GM19467 (cell line): ENCODE measurements around the gene PLXNA4.
"Not testable (repeated sequence)": the region's sequence is repeated elsewhere in the genome, so short reads cannot be mapped to it uniquely, and the experiment has no call there.

ENCODE experiments used
- ATAC-seq: cut with Tn5 transposase; IDR thresholded peaks from one replicate; pipeline ENCODE4 v1.9.1; 2021; ENCODE audit warnings: mild to moderate bottlenecking, moderate library complexity; ENCODE audit not compliant: unreplicated experiment

PLXNA4 gene

DNA sequence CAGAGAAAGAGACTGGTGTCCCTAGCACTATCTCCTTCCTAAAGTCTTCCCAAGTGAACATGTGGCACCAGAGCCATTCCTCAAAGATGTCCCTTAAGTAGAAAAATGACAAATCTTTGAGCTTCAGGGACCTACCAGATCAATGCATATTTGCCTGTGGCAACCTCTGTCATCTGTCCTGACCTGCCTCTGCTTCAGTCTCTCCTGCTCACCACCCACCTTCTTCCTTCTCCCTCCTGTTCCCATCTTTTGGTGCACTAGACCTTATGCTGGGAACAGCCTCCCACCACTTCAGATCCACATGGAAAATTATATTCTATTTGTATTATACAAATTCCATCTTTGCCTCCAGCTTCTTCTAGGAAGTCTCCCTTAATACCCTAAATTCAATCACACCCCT, 386.4 kb downstream of the PLXNA4 start:
- ATAC-seq: no peak

DNA sequence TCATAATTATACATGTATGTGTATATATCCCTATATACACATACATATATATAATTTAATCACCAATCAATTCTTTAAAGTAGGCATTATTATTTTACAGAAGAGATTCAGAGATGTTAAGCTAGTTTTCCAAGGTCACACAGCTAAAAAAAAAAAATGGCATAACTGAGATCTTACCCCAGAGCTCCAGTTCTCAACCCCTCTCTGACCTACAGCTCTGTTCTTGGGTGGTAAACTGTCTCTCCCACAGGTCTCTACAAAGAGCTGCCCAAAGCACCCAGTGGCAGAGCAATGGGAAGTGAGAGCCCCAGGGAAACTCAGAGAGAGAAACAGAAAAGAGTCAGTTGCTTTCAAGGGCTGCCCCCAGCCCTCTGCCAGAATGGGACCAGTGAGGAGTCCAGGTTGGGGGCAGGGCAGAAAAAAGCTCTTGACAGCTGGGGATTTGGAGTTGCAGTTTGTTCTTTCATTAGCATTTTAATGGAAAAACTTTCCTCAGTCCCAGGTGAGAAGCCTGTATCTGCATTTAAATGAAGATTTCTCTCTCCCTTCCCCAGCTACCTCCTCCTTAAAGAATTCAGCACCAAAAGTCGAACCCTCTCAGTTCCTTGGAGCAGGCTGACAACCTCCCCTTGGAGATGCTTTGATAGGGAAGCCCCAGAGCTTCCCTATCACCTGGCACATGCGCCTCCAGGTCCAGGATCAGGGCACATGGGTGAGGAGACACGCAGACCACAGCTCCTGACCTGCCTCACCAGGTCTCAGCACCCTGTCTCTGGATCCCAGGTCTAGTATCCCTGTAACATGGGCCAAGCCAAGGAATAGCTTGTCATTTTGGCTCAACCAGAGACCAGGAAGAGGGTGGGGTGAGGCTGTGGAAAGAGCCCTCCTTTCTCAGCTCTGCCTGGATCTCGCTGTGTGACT, 388.1 kb downstream of the PLXNA4 start:
- ATAC-seq: no peak

DNA sequence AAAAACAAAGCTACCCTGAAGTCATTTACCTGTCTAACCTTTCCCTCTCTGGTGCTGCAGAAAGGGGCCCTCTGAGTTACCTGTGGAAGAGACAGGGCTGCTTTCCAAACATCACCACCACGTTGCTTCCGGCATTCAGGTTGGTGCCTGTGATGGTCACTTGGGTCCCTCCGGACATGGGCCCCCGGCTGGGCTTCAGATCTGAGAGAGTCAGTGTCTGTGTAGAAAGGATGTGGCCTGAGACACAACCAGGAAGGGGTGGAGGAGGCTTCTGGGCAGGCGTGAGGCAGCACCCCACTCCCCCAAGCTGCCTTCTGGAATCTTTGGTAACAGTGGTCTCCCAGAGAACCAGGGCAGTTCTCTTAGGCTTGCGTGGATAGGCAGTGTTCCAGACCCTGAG, 388.9 kb downstream of the PLXNA4 start:
- no peak for ATAC-seq

DNA sequence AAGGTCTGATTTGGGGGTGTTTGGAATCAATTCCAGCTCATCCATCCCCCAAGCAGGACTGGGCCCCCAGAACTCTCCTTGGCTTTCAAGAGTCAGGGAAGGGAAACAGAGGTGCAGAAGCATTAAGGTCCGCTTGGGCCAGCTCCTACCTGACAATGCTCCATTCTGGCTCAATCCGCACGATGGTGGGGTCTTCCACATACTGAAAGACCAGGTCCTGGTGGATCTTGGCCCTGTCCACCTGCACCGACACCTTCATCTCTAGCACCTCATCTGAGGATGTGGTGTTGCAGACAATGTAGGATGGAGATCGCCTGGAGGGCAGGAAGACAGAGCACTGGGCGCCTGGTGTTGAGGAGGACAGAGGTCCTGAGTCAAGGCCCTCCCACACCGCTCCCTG, 391.1 kb downstream of the PLXNA4 start:
- no peak for ATAC-seq

DNA sequence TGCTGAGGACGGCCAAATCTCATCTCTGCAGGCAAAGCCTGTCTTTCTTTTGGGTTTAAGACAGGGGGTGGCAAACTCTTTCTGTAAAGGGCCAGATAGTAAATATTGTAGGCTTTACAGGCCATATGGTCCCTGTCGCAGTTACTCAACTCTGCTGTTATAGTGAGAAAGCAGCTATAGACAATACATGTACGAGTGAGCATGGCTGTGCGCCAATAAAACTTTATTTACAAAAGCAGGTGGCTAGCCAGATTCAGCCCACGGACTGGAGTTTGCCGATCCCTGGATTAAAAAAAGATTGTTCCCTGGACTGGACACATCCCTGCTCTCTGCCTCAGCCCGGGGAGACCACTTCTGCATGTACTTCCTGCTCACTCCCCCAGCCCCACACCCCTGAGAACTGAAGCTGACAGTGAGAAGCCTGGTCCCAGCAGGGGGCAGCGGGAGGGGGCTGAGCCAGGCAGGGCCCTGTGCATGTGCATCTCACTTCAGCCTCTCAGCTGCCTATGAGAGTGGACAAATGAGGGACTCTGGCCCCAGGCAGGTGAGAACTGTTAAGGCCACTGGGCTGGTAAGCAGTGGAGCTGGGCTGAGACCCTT, 392.4 kb downstream of the PLXNA4 start:
- no peak for ATAC-seq

DNA sequence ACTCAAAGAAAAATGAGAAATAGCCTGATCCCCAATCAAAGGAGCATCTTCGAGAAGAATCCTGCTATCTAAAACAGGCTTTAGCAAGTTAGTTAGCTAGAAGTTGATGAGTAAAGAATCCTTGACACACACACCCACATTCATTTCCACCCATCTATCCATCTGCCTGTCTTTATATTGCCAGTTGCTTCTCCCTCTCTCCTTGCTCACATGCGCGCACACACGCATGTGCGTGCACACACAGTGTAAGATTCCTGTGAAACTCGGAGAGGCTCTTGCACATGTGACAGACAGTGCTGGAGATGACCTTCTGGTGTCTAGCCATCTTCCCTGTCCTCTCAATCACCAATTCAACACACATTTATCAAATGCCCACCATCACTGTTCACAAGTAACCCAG, 393.3 kb downstream of the PLXNA4 start:
- no peak for ATAC-seq

DNA sequence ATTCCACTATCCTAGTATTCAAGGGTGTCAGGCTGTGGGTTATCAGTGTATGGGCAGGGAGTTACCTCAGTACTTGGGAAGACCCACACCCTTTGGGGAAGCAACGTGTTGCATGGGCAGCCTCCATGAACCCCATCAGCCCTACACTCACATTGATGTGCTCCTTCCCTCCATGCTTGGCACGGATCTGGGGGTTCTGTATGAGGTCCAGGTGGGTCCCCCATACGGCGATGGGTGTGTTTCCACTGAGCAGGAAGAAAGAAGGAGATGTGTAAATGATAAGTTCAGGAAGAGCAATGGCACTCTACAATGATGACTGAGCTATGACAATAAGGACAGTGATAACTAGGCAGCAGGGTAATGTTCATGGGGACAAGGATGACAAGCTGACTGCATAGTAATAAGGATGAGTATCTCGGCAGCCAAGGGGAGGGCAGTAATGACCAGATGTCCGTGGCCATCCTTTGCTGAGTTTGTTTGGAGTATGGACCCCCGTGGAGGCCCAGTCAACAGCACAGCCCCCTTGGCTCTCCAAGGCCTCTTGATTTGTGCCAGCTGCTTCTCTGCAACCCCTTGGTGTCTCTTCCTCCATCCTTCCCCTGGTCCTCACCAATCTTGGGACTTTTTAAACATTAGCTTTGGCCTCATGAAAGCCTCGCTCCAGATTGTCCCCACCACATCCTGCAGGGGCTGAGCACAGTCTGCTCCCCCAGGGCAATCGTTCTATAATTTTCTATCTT, 394.2 kb downstream of the PLXNA4 start:
- no peak for ATAC-seq

DNA sequence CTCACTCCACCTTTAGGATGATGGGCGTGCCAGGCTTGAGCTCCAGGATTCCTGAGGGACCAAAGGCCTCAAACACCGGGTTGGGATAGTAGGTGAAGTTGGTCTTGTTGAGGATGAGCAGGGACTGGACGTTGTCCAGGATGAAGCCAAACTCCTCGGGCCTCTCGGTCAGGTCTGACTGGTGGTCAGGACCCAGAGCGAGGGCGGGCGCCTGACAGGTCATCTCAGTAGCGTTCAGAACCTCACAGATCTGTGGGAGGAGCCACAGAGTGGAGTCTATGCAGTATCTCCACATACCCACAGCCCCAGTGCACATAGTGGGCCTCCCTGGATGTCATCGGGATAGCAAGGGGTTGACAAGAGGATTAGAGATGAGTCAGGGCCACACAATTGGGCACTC, 394.9 kb downstream of the PLXNA4 start:
- no peak for ATAC-seq

DNA sequence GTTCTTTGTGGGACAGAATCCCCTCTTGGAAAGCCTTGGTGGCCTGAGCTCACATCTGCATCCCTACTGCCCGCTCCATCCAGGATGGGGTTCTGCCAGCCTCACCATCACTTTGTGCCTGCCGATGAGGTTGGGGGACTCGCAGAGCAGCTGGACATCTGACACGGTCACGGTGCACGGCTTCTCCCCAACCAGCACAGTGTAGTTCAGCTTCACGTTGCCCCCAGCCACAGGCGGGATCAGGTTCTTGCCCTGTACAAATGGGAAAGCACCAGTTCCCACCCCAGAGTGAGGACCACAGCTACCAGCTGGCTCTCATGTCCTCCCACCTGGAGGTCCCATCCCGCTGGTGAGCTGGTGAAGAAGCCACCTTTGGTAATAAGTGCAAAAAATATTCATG, 395.8 kb downstream of the PLXNA4 start:
- ATAC-seq: no peak

DNA sequence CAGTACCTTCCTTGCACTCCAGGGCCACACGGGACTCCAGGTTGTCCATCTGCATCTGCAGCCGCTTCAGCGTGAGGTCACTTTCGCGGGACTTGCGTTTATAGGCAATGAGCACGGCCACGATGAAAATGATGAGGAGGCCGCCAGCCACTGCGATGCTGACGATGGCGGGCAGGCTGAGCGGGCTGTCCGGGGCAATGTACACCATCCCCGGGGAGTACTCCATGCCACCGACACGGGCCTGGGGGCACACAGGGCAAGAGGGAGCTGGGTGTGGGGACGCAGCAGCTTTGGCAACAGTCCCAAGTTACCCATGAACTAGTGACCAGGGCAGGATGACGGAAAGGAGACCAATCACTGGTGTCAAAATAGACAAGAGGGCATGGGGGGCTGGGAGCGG, 396.6 kb downstream of the PLXNA4 start:
- no peak for ATAC-seq

DNA sequence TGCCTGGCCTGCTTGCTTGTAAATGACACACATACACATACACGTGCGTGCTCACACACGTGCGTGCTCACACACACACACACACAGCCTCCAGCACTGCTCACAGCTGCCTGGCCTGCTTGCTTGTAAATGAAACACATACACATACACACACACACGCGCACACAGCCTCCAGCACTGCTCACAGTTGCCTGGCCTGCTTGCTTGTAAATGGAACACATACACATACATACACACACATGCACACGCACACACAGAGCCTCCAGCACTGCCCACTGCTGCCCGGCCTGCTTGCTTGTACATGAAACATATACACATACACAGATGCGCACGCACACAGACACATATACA, 397.2 kb downstream of the PLXNA4 start:
- ATAC-seq: no peak

DNA sequence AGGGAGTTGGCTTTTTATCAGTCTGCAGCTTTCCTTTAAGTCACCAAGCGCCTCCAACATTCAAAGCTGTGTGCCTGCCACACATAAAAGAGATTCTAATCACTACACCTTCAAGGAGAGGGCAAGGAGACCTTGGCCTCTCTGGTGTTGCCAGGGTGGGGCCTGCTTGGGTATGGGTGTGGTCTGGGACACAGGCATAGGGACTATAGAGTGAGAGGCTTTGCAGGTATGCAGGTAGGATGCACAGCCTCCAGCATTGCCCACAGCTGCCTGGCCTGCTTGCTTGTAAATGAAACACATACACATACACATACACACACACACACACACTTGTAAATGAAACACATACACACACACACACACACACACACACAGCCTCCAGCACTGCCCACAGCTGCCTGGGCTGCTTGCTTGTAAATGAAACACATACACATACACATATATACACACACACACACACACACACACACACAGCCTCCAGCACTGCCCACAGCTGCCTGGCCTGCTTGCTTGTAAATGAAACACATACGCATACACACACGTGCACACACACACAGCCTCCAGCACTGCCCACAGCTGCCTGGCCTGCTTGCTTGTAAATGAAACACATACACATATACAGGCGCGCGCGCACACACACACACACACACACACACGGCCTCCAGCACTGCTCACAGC, 397.7 kb downstream of the PLXNA4 start:
- ATAC-seq: not testable (repeated sequence)

DNA sequence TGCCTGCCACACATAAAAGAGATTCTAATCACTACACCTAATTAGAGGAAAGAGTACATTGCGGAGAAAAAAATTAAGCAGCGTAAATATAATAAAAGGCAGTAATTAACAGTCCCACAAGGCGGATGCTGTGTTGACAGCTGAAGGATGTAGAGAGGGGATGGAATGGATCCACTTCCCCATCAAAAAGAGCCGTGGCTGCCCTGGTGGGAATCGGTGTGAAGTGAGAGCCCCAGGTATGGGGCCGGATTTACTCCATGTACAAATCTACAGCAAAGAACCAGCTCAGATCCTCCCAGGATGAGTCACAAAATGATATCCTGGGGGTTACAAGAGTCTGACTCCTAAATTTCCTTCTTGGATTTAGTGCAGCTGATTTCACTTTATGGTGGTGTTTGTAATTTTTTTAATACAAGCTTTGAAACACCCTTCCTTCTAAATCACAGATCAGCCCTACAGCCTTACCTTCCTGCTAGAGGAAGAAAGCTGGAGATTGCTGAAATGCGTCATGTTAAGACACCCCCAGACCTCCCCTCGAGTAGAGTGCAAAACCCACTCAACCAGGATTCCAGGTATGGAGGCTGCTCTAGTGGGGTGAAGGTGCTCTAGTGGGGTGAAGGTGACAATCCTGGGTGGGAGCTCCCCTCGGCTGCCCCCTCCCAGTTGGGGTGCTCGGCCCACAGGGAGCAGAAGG, 398.4 kb downstream of the PLXNA4 start:
- no peak for ATAC-seq

DNA sequence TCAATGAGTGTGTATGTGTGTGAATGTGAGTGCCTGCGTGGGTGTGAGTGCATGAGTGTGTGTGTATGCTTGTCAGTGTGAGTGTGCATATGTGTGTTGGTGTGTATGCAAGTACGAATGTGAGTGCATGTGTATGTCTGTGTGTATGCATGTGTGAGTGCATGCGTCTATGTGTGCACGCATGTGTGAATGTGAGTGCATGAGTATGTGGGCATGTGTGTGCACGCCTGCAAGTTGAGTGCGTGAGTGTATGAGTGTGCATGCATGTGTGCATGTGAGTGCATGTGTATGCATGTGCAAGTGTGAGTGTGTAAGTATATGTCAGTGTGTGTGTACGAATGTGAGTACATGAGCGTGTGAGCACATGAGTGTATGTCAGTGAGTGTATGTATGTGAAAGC, 399.6 kb downstream of the PLXNA4 start:
- ATAC-seq: no peak

DNA sequence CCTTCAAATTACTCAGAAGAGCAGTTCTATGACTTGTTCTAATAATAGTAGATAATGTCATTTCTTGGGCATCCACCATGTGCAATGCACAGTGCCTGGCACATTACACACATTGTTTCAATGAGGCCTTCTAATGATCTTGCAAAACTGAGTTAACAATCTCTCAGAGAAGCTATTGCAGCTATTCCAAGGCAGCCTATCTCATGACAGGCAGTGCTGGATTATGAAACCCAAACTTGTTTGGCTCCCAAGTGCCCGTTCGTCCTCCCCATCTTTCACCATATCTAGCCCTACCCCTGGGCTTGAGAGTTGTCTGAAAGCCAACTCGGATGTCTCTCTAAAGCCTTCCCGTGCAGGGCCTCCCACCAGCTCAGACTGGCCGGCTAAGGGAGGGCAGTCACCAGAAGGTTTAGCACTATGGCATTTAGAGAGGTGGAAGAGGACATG, 405.1 kb downstream of the PLXNA4 start:
- no peak for ATAC-seq

DNA sequence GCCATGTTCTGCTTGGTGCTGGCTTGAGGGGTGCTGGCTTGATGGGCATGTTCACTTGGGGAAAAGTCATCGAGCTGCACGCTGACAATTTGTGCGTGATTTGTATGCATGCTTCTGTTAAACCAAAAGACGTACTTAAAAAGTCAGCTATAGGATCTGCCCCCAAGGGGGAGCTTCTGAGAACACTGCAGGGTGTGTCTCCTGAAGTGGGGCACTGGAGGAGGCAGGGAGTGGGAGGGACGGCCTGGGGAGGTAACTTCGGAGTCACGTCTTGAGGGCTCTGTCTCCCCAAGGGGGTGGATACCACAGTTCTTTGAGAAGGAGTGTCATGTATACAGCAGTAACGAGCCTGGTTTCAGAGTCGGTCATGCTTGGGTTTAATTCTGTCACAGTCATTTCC, 406.5 kb downstream of the PLXNA4 start:
- no peak for ATAC-seq

DNA sequence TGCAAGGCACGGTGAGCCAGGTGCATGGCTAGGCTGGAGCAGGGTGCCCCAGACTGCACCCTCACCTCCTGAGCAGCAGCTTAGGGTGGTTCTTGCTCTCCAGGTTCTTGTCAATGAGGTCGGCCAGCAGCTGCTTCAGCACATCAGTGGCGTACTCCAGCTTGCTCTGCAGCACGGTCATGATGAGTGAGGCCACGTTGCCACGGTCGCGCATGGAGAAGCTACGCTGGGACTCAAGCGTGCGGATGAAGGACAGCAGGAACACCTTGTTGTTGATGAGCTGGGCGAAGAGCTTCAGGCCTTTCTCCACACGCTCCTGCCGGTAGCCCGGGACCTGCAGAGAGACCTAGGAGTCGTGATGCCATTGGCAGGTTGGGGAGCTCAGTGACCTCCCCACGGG, 408.0 kb downstream of the PLXNA4 start:
- ATAC-seq: no peak

DNA sequence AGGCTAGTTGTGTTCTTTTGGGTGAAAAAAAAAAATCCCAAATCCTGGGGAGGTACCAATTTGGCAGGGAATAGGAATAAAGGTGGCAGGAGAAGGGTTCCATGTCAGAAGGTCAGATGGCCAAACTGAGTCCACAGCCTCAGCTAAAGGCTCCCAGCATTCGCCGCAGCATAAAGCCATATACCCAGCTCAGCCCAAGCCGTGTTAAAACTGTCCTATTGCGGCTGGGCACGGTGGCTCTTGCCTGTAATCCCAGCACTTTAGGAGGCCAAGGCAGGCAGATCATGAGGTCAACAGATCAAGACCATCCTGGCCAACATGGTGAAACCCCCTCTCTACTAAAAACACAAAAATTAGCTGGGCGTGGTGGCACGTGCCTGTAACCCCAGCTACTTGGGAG, 410.6 kb downstream of the PLXNA4 start:
- ATAC-seq: not testable (repeated sequence)

DNA sequence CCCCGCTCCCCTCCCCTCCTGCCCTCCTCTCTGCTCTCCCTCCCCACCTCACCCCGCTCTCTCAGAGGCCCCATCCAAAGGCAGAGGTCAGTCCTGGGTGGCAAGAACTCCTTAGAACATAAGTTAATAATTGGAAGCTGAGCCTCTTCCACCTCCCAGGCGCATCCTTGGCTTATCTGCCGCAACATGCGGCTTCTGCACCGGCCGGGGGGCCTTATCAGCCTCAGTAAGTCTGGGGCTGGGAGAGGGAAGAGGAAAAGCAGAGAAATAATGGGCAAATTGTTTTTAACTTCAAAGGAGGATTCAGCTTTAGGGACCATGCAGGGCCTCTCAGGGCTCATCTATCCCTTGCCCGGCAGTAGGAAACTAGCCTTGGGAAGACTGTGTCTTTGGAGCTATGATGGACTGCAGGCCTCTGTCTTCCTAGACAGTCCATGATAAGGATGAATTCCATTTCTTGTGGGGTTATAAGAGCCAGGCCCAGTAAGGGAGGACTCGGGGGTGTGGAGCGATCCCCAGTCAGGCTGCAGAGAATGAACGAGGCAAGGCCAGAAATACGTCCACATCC, 411.6 kb downstream of the PLXNA4 start:
- no peak for ATAC-seq

DNA sequence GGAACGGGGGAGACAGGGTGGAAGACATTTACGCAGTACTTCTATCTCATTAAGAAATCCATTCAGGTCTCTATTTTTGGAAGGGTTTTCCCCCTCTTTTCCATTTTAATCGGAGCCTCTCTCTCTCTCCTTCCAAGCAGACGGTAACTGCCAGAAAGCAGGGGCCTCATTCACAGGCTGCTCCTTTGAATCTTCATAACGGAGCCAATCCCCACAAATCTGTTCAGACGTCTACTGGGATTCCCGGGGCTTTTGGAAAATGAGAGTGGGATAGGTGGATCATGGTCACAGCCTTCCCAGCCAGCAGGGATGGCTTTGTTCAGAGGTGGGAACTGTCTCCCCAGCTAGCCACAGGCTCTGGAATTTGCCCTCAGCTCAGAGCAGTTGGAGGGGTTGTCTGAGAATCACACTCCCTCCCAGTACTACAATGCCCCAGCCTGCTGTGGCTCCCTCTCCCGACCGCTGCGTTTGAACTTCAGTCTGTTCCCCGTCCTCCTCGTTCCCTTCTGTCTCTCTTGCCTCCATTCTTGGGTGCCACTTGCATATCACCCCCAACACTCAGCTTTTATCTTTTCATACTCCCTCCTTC, 413.6 kb downstream of the PLXNA4 start:
- ATAC-seq: no peak
